ENCODE results near the gene ZNF529. TPM values are rescaled to one million over a fixed set of nuclear protein-coding genes. Genes with fewer than 3 reads are reported as not detected.
A peak's percentile ranks its signal among the peaks of the same experiment; 100 is the strongest.
"Not testable (repeated sequence)": the region's sequence is repeated elsewhere in the genome, so short reads cannot be mapped to it uniquely, and the experiment has no call there.

Gene ZNF529
- 1 to 10 TPM; 3.3 to 7.0 TPM for total RNA-seq

DNA sequence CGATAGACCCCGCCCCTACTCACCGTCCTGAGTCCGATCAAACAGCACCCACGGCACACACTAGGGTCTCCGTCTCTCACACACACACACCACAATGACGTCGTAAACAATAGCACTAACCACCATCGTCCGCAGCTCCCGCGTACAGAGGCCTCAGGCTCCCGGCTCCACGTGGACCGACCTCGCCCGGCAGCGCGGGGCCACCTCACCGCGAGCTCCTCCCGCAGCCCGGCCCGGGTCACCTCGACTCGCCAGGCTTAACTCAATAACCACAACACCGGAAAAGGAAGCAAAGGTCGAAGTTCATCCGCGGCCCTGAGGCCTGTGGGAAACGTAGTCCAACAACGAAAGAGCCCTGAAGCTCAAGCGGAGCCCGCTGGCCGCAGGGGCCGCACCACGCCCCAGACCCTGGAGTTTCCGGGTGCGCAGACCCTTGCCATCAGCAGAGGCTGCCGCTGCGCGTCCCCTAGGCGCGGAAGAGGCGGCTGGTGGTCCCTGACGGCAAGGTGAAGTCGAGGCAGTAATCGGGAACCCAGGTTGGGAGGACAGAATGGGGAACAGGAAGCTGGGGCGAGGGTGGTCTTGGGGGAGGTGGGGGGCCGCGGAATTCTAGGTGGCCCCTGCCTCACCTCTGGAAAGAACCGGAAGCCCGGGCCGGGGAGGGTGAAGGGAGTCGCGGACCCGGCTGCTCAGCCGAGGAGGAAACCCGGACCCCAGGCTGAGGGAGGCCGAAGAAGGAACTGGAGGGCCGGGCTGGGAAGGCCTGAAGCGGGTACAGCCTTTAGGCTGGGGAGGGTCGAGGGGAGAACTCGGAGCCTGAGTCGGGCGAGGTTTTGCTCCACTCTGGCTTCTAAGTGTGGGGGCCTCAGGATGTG is at the start of gene ZNF529:
Gene ZNF529, minus strand, starts transcription at position 273 of the 875 bp plus-strand sequence. CDS start 946 bp downstream, outside the sequence.
- WGBS, 2 donors, result 1% methylated on average over 12 to 66 of the region's 66 CpGs
- H3K4me1 ChIP-seq, result peaks cover 16% of the 10 kb centered on the region
- H3K9me3 ChIP-seq, result peaks cover 0 to 1% (median 0%) of the 10 kb centered on the region in 3 donors
- TF ChIP-seq CTCF (IDR thresholded peaks at IDR 0.05) (no peak), POLR2A (IDR thresholded peaks at IDR 0.05) (peak; percentile 54 to 87 (median 81))
- H3K36me3 ChIP-seq (replicated peaks in 1 of 2; ENCODE audit: insufficient read depth in 1 of 2, low read depth in 2 of 2), result peaks cover 6 to 8% of the 10 kb centered on the region in 2 donors
- intact Hi-C loops (cut with DNase I), result no loop called here
- ATAC-seq, result peak; percentile 96
- peak; percentile 86 to 93 (median 89) for DNase-seq
- no peaks in the 10 kb centered on the region for H3K27me3 ChIP-seq
- peak within 1 kb of the TSS; percentile 52 to 92 for H3K4me3 ChIP-seq
- H3K27ac ChIP-seq, result peak within 1 kb of the TSS; percentile 52 to 87 (median 82)

DNA sequence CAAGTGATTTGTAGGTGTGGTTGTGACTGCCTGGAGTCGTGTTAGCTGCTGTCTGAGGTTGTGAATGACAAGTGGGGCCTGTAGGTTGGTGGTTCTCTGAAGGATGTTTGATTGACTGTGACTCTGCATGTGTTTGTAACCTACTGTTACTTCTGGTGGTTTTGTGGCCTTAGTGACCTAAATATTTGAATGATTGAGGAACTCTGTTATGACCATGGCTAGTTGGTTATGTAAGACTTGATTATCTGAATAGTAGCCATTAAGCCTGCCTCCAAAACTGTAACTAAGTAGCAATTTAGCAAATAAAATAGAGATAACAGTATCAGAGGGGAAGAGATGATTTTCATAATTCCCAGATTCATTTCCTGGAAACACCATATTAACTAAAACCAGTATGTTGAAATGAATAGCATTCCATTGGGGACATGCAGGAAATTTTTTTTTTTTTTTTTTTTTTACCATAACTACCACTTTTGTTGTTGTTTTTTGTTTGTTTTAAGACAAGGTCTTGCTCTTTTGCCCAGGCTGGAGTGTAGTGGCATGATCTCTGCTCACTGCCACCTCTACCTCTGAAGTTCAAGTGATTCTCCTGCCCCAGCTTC is 32.9 kb upstream of the ZNF529 start:
- peaks cover 12% of the 10 kb centered on the region for H3K4me1 ChIP-seq
- ATAC-seq (peak; percentile 11), DNase-seq (no peak)
- H3K9me3 ChIP-seq, result no peaks in the 10 kb centered on the region
- peak overlapping the region in 1 of 2 donors; percentile 71 for H3K4me3 ChIP-seq
- no peaks in the 10 kb centered on the region for H3K27me3 ChIP-seq
- no peaks in the 10 kb centered on the region for H3K36me3 ChIP-seq (replicated peaks in 1 of 2; ENCODE audit: insufficient read depth in 1 of 2, low read depth in 2 of 2)
- WGBS, 2 donors, result 0% methylated on average over 1 of the region's 1 CpG; no CpG with 5 or more reads in 1 of the 2 donors
- intact Hi-C loops (cut with DNase I), result no loop called here
- TF ChIP-seq CTCF (IDR thresholded peaks at IDR 0.05) (no peak), POLR2A (IDR thresholded peaks at IDR 0.05) (no peak)
- H3K27ac ChIP-seq, result peak overlapping the region in 3 of 4 donors; percentile 68 to 84 (median 78)

DNA sequence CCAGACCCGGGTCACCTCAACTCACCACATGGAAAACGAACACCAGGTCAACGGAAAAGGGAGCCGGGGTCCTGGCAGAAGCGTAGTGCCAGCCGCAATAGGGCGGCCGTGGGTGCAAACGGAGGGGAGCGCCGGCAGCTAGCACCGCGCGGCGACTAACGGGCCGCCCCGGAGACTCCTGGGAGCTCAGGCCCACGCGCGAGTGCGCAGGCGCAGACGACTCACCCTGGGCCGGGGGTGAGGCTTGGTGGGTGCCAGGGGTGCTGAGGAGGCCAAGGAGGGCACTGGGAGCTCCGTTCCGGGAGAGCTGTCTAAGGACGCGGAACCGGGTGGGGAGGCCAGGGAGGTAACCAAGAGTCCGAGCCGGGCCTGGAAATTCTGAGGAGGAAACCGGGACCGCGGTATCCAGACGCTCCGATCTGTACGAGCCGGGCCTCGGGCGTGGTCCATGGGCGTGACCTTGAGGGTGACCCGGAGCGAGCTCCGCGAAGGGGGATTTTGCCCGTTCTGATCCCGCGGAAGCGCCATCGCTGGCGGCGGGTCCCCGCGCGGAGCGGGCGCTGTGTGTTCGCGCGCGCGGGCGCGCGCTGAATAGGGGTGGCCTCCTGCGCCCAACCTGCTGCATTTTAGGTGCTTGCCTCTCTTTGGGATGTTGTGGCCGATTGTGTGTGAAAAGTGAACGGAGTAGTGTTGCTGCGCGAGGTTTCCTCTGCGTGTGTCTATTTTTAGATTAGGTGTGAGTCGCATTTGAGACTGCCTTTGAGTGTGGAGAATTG is 32.2 kb upstream of the ZNF529 start, which contains the start of gene ZNF382:
Gene ZNF382, plus strand, starts transcription at position 213 of the 776 bp plus-strand sequence. CDS start 4,602 bp downstream, outside the sequence.
- Histone ChIP-seq H3K9me3 (no peaks in the 10 kb centered on the region), H3K4me3 (peak within 1 kb of the TSS; percentile 62 to 71), H3K27me3 (no peaks in the 10 kb centered on the region), H3K4me1 (peaks cover 12% of the 10 kb centered on the region), H3K27ac (peak within 1 kb of the TSS in 3 of 4 donors; percentile 68 to 84 (median 78)), H3K36me3 (replicated peaks in 1 of 2; ENCODE audit: insufficient read depth in 1 of 2, low read depth in 2 of 2) (no peaks in the 10 kb centered on the region)
- TF ChIP-seq POLR2A (IDR thresholded peaks at IDR 0.05), result peak; percentile 17 to 70 (median 62)
- no peak for TF ChIP-seq CTCF (IDR thresholded peaks at IDR 0.05)
- intact Hi-C loops (cut with DNase I), result no loop called here
- peak; percentile 56 to 74 (median 70) for DNase-seq
- 1 to 2% methylated on average over 42 to 70 of the region's 73 CpGs for WGBS, 2 donors
- peak; percentile 79 for ATAC-seq

GRCh38 chr19:36604656-36605100 is 31.6 kb upstream of the ZNF529 start:
- peak; percentile 51 to 74 (median 68) for DNase-seq
- WGBS, 2 donors, result 0% methylated on average over 19 of the region's 21 CpGs; no CpG with 5 or more reads in 1 of the 2 donors
- H3K27ac ChIP-seq, result peak overlapping the region in 3 of 4 donors; percentile 68 to 84 (median 78)
- no peaks in the 10 kb centered on the region for H3K36me3 ChIP-seq (replicated peaks in 1 of 2; ENCODE audit: insufficient read depth in 1 of 2, low read depth in 2 of 2)
- H3K4me3 ChIP-seq, result peak overlapping the region; percentile 62 to 71
- ATAC-seq, result peak; percentile 82
- peaks cover 12% of the 10 kb centered on the region for H3K4me1 ChIP-seq
- intact Hi-C loops (cut with DNase I), result no loop called here
- H3K9me3 ChIP-seq, result no peaks in the 10 kb centered on the region
- H3K27me3 ChIP-seq, result no peaks in the 10 kb centered on the region
- TF ChIP-seq CTCF (IDR thresholded peaks at IDR 0.05), result no peak
- no peak for TF ChIP-seq POLR2A (IDR thresholded peaks at IDR 0.05)

GRCh38 chr19:36602681-36603080 is 29.6 kb upstream of the ZNF529 start:
- DNase-seq; H3K36me3 ChIP-seq (replicated peaks in 1 of 2; ENCODE audit: insufficient read depth in 1 of 2, low read depth in 2 of 2); ATAC-seq; H3K4me3 ChIP-seq; intact Hi-C loops (cut with DNase I); H3K27me3 ChIP-seq; H3K27ac ChIP-seq; H3K9me3 ChIP-seq: not testable (repeated sequence)
- WGBS, 2 donors, result 87 to 92% methylated on average over 10 of the region's 10 CpGs
- H3K4me1 ChIP-seq, result peaks cover 12% of the 10 kb centered on the region

Measured in body of pancreas (tissue), 4 donors.